Activated CD4-positive, alpha-beta memory T cell treated with anti-CD3 and anti-CD28 coated beads for 36 hours (primary cell): Measurements from ENCODE around the gene GLCE. TPM values are rescaled to one million over a fixed set of nuclear protein-coding genes. Genes with fewer than 3 reads are reported as not detected.
"Not testable (repeated sequence)": the region's sequence is repeated elsewhere in the genome, so short reads cannot be mapped to it uniquely, and the experiment has no call there.

ENCODE experiments used
- CTCF ChIA-PET: fragments of 350-600 bp; sonication (Branson Sonifier 250); formaldehyde crosslinking; loops from one replicate; lab custom pipeline; 2021; ENCODE audit warnings: antibody characterized with exemption, inconsistent platforms; lab: Charles Lee
- POLR2A ChIA-PET: fragments of 350-600 bp; sonication (Branson Sonifier 250); formaldehyde crosslinking; loops from one replicate; lab custom pipeline; 2021; ENCODE audit warnings: antibody characterized with exemption; lab: Charles Lee
- DNase-seq: peaks from one replicate; pipeline ENCODE4 v3.0.0-alpha.2; 2020
- H3K27ac Mint-ChIP-seq: one replicate; pipeline ENCODE4 v1.8.0; 2021; ENCODE audit warnings: mixed read lengths
- H3K27me3 Mint-ChIP-seq: one replicate; pipeline ENCODE4 v1.8.0; 2021; ENCODE audit warnings: mixed read lengths
- H3K36me3 Mint-ChIP-seq: one replicate; pipeline ENCODE4 v1.8.0; 2021; ENCODE audit warnings: mixed read lengths
- H3K4me1 Mint-ChIP-seq: one replicate; pipeline ENCODE4 v1.8.0; 2021; ENCODE audit warnings: low read depth, mixed read lengths
- H3K4me3 Mint-ChIP-seq: one replicate; pipeline ENCODE4 v1.8.0; 2021; ENCODE audit warnings: mild to moderate bottlenecking, mixed read lengths
- H3K9me3 Mint-ChIP-seq: one replicate; pipeline ENCODE4 v1.8.0; 2021; ENCODE audit warnings: mixed read lengths
- intact Hi-C: fragments of 100-400 bp; cut with micrococcal nuclease; formaldehyde crosslinking; loops from one replicate; pipeline ENCODE4 v1.15.1; 2023
- total RNA-seq, 2 experiments: library from RNA; stranded (reverse); gene quantifications; one replicate each; pipeline ENCODE4 v1.2.3, GENCODE V29; 2021

GLCE gene
- total RNA-seq, 2 experiments from 2014 or later: 3.9 to 4.4 TPM

GRCh38 chr15:69167218-69167846 lies 6.9 kb downstream of the GLCE start:
- Mint-ChIP-seq H3K4me3 (no peak overlapping the region), H3K36me3 (no peaks in the 10 kb centered on the region), H3K27ac (no peak overlapping the region), H3K4me1 (peaks cover 4% of the 10 kb centered on the region), H3K27me3 (no peaks in the 10 kb centered on the region), H3K9me3 (no peaks in the 10 kb centered on the region)
- intact Hi-C loops: no loop called here
- CTCF ChIA-PET: no interaction called here
- no peak for DNase-seq
- POLR2A ChIA-PET: no interaction called here

GRCh38 chr15:69168361-69168760 lies 7.9 kb downstream of the GLCE start:
- H3K9me3 Mint-ChIP-seq, H3K27ac Mint-ChIP-seq, H3K4me3 Mint-ChIP-seq, H3K36me3 Mint-ChIP-seq, CTCF ChIA-PET, POLR2A ChIA-PET, H3K4me1 Mint-ChIP-seq, DNase-seq, H3K27me3 Mint-ChIP-seq, intact Hi-C loops: not testable (repeated sequence)

- H3K36me3 Mint-ChIP-seq, intact Hi-C loops, H3K27ac Mint-ChIP-seq, POLR2A ChIA-PET, H3K4me3 Mint-ChIP-seq, H3K4me1 Mint-ChIP-seq, DNase-seq, CTCF ChIA-PET, H3K9me3 Mint-ChIP-seq, H3K27me3 Mint-ChIP-seq: not testable (repeated sequence)
Measured at GRCh38 chr15:69169540-69169939, 9.1 kb downstream of the GLCE start.

GRCh38 chr15:69170597-69170996 lies 10.2 kb downstream of the GLCE start:
- H3K4me1 Mint-ChIP-seq: no peaks in the 10 kb centered on the region
- no peaks in the 10 kb centered on the region for H3K27me3 Mint-ChIP-seq
- POLR2A ChIA-PET: no interaction called here
- CTCF ChIA-PET: interaction anchor here (0.6 kb wide), 1 partner anchor 8 kb away, joined by 3 read pairs; no protein-coding TSS in a partner anchor
- no peak overlapping the region for H3K27ac Mint-ChIP-seq
- H3K9me3 Mint-ChIP-seq: no peaks in the 10 kb centered on the region
- no peak for DNase-seq
- H3K4me3 Mint-ChIP-seq: no peak overlapping the region
- intact Hi-C loops: no loop called here
- H3K36me3 Mint-ChIP-seq: no peaks in the 10 kb centered on the region

- H3K27me3 Mint-ChIP-seq: no peaks in the 10 kb centered on the region
- ChIA-PET CTCF (no interaction called here), POLR2A (no interaction called here)
- H3K36me3 Mint-ChIP-seq: no peaks in the 10 kb centered on the region
- no peak for DNase-seq
- H3K4me1 Mint-ChIP-seq: no peaks in the 10 kb centered on the region
- intact Hi-C loops: no loop called here
- no peak overlapping the region for H3K27ac Mint-ChIP-seq
- no peaks in the 10 kb centered on the region for H3K9me3 Mint-ChIP-seq
- H3K4me3 Mint-ChIP-seq: no peak overlapping the region
Measured at GRCh38 chr15:69172847-69173246, 12.4 kb downstream of the GLCE start.

- no peaks in the 10 kb centered on the region for H3K27me3 Mint-ChIP-seq
- H3K4me1 Mint-ChIP-seq: no peaks in the 10 kb centered on the region
- intact Hi-C loops: no loop called here
- no peaks in the 10 kb centered on the region for H3K36me3 Mint-ChIP-seq
- no peak overlapping the region for H3K27ac Mint-ChIP-seq
- H3K9me3 Mint-ChIP-seq: no peaks in the 10 kb centered on the region
- CTCF ChIA-PET: interaction anchor here (0.8 kb wide), 1 partner anchor 116 kb away, joined by 3 read pairs; no protein-coding TSS in a partner anchor
- POLR2A ChIA-PET: no interaction called here
- DNase-seq: no peak
- no peak overlapping the region for H3K4me3 Mint-ChIP-seq
Measured at GRCh38 chr15:69175536-69175935, 15.1 kb downstream of the GLCE start.

- H3K9me3 Mint-ChIP-seq: no peaks in the 10 kb centered on the region
- ChIA-PET POLR2A (no interaction called here), CTCF (no interaction called here)
- H3K36me3 Mint-ChIP-seq: no peaks in the 10 kb centered on the region
- intact Hi-C loops: no loop called here
- no peak overlapping the region for H3K4me3 Mint-ChIP-seq
- DNase-seq: no peak
- H3K4me1 Mint-ChIP-seq: no peaks in the 10 kb centered on the region
- H3K27ac Mint-ChIP-seq: no peak overlapping the region
- H3K27me3 Mint-ChIP-seq: no peaks in the 10 kb centered on the region
Measured at GRCh38 chr15:69181424-69181823, 21.0 kb downstream of the GLCE start.

- ChIA-PET POLR2A (no interaction called here), CTCF (no interaction called here)
- intact Hi-C loops: no loop called here
- Mint-ChIP-seq H3K4me1 (no peaks in the 10 kb centered on the region), H3K9me3 (peaks cover 3% of the 10 kb centered on the region), H3K27ac (no peak overlapping the region), H3K36me3 (peaks cover 2% of the 10 kb centered on the region), H3K27me3 (no peaks in the 10 kb centered on the region), H3K4me3 (no peak overlapping the region)
- no peak for DNase-seq
Measured at GRCh38 chr15:69185216-69185615, 24.8 kb downstream of the GLCE start.

GRCh38 chr15:69185706-69186105 lies 25.3 kb downstream of the GLCE start:
- no peak overlapping the region for H3K27ac Mint-ChIP-seq
- ChIA-PET POLR2A (no interaction called here), CTCF (interaction anchor here (1.2 kb wide), 1 partner anchor 209 kb away, joined by 4 read pairs; no protein-coding TSS in a partner anchor)
- no peak overlapping the region for H3K4me3 Mint-ChIP-seq
- no peak for DNase-seq
- peaks cover 2% of the 10 kb centered on the region for H3K36me3 Mint-ChIP-seq
- intact Hi-C loops: no loop called here
- H3K9me3 Mint-ChIP-seq: peaks cover 6% of the 10 kb centered on the region
- no peaks in the 10 kb centered on the region for H3K27me3 Mint-ChIP-seq
- H3K4me1 Mint-ChIP-seq: no peaks in the 10 kb centered on the region

GRCh38 chr15:69189157-69189556 lies 28.7 kb downstream of the GLCE start:
- Mint-ChIP-seq H3K36me3 (peaks cover 2% of the 10 kb centered on the region), H3K27ac (no peak overlapping the region), H3K4me1 (no peaks in the 10 kb centered on the region), H3K9me3 (peaks cover 7% of the 10 kb centered on the region), H3K4me3 (no peak overlapping the region), H3K27me3 (no peaks in the 10 kb centered on the region)
- intact Hi-C loops: no loop called here
- POLR2A ChIA-PET: no interaction called here
- CTCF ChIA-PET: no interaction called here
- no peak for DNase-seq

GRCh38 chr15:69190091-69190490 lies 29.7 kb downstream of the GLCE start:
- CTCF ChIA-PET: no interaction called here
- Mint-ChIP-seq H3K27ac (no peak overlapping the region), H3K9me3 (peaks cover 7% of the 10 kb centered on the region), H3K36me3 (peaks cover 2% of the 10 kb centered on the region), H3K4me3 (no peak overlapping the region), H3K4me1 (peaks cover 3% of the 10 kb centered on the region), H3K27me3 (no peaks in the 10 kb centered on the region)
- POLR2A ChIA-PET: no interaction called here
- no peak for DNase-seq
- intact Hi-C loops: no loop called here

GRCh38 chr15:69190504-69190903 lies 30.1 kb downstream of the GLCE start:
- H3K27ac Mint-ChIP-seq: no peak overlapping the region
- ChIA-PET CTCF (no interaction called here), POLR2A (no interaction called here)
- peaks cover 7% of the 10 kb centered on the region for H3K9me3 Mint-ChIP-seq
- intact Hi-C loops: no loop called here
- H3K4me1 Mint-ChIP-seq: peaks cover 3% of the 10 kb centered on the region
- no peaks in the 10 kb centered on the region for H3K27me3 Mint-ChIP-seq
- H3K4me3 Mint-ChIP-seq: no peak overlapping the region
- no peak for DNase-seq
- H3K36me3 Mint-ChIP-seq: peaks cover 2% of the 10 kb centered on the region
